ENCODE data around the gene GATA5.

Gene GATA5

GRCh38 chr20:62452475-62453095 is 23.2 kb downstream of the GATA5 start:
- no peak for DNase-seq

- DNase-seq, result no peak
These were observed 23.8 kb downstream of the GATA5 start for GRCh38 chr20:62451970-62452369.

- no peak for DNase-seq
These were observed 24.5 kb downstream of the GATA5 start for GRCh38 chr20:62451156-62451767.

DNA sequence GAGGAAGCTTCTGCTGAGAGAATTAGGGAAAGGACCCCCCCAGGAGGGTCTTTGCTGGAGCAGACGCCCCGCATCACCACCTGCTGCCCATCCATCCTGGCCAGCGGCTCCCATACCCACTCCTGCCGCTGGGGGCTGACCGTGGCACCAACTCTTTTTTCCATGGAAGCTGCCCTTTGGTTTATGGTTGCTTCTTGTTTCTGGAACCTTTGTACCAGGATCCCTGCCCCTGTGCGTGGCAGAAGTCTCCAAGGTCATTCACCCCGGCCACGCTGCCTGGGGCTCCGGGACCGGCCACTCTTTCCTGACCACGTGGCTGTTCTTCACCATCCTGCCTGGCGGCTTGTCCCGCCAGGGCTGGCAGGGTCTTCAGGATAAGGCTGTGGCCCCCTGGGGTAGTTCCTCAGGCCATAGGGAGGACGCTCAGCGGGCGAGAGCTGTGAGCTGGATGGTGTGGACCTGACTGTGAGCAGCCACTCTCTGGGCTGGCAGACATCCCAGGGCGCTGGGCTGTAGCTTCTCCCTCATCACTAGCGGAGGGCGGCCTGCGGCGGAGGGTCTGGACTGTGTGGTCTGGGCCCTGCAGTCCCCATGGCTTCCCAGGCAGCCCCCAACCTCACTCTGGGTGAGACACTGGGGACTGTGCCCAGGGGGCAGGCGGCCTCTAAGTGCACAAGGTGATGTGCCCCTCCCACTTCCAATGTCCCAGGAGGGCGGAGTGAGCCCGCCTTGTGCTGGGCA is 25.7 kb downstream of the GATA5 start:
- no peak for DNase-seq

DNA sequence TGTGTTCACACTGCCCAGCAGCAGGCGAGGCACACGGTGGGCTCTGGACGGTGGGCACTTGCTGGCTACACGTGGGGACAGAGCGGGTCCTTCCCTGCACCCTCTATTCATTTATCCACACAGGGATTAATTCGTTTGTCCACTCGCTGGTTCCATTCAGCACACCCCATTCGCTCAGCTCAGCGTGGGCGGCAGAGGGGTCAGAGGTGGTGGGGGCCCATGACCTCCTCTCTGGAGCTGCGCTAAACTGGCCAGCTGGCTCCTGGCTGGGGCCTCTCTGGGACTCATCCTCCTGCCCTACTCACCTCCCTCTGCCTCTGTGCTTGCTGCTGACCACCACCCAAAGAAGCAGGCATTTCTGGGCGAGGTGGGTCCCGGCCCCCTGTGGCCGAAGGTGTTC is 27.0 kb downstream of the GATA5 start:
- no peak for DNase-seq

DNA sequence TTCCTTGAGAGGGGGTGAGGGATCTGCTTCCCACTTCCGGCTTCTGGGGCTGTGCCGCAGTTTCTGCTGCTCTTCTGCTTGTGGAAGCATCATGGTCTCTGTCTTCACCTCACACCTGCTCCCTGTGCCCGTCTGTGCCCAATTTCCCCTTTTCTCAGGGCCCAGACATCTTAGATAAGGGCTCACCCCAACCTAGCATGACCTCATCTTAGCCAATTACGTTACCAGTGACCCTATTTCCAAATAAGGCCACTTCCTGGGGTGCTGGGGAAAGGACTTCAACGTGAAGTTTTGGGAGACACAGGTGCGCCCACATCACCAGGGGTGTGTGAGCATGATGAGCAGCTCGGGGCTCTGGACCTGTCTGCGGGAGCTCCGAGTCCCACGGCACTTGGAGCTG is 27.8 kb downstream of the GATA5 start:
- DNase-seq, result no peak

GRCh38 chr20:62446888-62447869 is 28.6 kb downstream of the GATA5 start:
- DNase-seq, result no peak

- no peak for DNase-seq
These were observed 29.3 kb downstream of the GATA5 start for GRCh38 chr20:62446481-62446880.

DNA sequence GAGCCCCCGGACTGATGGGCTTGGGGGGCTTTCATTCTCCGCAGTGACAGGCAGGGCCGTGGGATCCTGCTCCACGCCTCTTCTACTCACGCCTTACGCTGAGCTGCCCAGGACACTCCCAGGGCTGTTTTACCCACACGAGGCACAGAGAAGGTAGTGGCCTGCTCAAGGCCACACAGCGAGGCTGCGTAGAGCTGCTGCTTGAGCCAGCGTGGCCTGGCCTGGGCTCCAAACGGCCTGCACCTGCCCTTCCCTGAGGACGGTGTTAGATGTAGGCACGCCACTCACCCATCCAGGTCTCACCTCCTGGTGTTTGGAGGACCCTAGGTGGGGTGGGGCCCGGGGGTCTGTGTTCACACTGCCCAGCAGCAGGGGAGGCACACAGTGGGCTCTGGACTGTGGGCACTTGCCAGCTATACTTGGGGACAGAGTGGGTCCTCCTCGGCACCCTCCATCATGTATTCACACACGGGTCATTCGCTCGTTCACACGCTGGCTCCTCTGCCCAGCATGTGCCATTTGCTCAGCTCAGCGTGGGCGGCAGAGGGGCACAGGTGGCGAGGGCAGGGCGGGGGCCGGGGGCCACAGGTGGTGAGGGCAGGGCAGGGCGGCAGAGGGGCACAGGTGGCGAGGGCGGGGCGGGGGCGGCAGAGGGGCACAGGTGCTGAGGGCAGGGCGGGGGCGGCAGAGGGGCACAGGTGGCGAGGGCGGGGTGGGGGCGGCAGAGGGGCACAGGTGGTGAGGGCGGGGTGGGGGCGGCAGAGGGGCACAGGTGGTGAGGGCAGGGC is 30.0 kb downstream of the GATA5 start:
- DNase-seq, result no peak

DNA sequence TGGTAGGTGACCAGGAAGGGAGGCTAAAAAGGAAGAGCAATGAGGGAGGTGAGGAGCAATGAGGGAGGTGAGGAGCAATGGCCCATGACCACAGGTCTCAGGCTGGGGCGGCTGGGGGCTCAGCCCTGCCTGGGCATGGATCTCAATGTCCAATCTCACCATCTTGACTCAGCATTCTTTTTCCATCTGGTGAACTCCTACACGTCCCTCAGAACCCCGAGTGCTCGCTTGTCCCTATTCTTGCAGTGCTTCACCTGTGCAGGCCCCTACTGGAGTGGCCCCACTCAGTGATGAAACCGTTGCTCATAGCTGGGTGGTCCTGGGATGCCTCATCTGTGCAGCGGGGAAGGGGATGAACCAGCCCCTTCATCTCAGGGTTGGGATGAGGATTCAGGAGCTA is 31.5 kb downstream of the GATA5 start:
- DNase-seq, result no peak

DNA sequence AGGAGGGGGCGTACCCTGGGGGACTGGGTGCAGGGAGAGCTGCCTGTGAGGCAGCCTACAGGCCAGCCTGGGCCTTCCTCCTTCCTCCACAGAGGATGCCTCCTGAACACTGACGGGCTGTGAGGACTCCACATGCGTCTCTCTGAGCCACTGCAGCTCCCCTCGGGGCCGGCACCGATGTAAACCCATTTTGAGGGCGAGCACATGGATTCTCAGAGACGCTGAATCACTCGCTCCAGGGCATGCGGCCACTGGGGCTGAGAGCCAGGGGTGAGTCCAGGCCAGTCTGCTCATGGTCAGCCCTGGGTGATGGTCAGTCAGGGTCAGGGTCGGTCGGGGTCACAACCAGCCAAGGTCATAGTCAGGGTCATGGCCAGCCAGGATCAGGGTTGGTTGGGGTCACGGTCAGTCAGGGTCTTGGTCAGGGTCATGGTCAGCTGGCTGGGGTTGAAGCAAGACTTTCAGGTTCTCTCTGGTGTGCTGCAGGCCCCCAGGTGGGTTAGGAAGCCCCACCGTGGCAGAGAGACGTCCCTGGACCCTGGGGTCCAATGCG is 33.7 kb downstream of the GATA5 start:
- no peak for DNase-seq

DNA sequence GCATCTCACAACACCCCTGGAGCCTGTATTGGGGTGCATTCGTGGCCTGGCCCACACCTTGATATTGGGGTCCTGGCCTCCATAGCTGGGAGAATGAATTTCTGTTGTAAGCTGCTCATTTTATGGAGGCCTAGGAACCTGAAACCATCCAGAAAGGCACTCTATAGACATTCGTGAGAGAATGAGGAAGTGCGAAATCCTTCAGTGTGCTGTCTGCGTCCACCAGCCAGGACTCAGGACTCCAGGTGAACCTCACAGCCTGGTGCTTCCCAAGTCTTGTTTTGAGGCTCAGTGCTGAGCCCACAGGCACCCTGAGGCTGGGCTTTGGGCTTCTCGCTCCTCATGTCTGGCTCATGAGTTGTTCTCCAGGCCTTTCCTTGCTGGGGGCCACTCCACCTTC is 36.6 kb downstream of the GATA5 start:
- DNase-seq, result no peak

DNA sequence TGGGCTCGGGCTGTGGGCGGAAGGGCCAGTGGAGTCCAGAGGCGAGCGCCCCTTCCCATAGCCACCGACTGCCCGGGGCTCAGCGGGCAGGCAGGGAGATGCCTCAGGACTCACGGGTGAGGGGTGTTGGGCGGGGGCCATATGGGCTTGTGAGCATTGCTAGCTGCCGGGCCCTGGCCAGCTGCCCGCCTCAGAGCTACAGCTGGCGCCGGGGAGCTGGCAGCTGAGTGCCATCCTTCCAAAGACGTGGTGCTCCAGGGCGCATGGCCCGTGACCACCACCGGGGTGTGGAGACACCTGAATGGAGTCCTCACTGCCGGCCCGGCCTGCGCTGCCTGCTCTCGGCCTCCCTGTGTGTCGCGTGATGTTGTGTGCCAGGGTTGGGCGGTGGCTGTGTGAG is 37.9 kb downstream of the GATA5 start:
- DNase-seq, result no peak

- DNase-seq, result no peak
These were observed 38.3 kb downstream of the GATA5 start for GRCh38 chr20:62437496-62437895.

DNA sequence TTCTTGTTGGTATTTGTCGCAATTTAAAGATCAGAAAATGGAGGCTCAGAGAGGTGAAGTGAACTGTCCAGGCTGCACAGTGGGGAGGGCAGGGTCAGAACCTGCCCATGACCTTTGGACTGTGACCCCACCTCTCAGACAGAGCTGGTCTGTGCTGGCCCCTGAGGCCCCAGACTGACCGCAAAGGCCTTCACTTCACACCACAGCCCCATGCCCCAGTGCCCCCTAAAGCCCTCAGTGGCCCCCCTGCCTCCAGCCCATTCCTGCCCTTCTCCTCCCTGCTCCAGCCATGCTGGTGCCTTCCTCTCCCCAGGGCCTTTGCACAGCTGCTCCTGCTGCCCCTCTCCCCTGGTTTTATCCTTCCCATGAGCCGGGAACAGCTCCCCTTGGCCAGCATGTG is 39.1 kb downstream of the GATA5 start:
- no peak for DNase-seq

- DNase-seq, result no peak
These were observed 41.9 kb downstream of the GATA5 start for GRCh38 chr20:62433658-62434497.

DNA sequence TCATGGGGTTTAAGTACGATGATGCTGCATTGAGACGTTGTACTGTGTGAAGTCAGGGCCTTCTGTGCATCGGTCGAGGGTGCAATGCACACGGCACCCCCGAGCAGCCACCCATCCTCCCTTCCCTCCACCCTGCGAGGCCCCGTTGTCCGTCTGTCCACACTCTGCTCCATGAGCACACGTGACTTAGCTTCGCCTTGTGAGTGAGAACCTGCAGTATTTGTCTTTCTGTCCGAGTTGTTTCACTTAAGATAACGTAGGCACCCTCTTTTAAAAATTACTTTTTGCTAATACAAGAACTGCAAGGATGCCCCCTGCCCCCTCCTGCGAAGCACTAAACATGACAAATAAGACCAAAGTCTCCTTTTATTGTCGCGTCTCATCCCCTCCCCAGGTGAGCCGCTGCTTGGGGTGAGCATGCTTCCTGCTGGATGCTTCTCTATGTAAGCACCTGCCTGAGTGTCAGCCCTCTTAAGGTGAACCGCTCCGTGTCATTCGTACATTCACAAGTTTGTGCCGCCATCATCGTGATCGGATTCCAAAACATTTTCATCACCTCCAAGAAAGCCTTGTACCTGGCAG is 44.8 kb downstream of the GATA5 start:
- DNase-seq, result no peak

- DNase-seq, result no peak
These were observed 45.4 kb downstream of the GATA5 start for GRCh38 chr20:62430311-62430853.

- no peak for DNase-seq
These were observed 46.1 kb downstream of the GATA5 start for GRCh38 chr20:62429455-62430310.
